HepG2 (cell line): ENCODE measurements around the gene SPTY2D1. TPM values are rescaled to one million over a fixed set of nuclear protein-coding genes. Genes with fewer than 3 reads are reported as not detected.

Experiments used
- ATF7-NPFF ChIP-seq: sonication (generic); formaldehyde crosslinking; IDR thresholded peaks from 2 replicates; pipeline ENCODE4 v1.8.1; 2023; ENCODE audit warnings: mild to moderate bottlenecking, low read depth, missing genetic modification reagents, moderate library complexity
- HMG20A ChIP-seq: IDR thresholded peaks from 2 replicates; pipeline ENCODE4 v1.6.1; 2016; ENCODE audit warnings: borderline replicate concordance
- HOXA9 ChIP-seq: sonication (generic); formaldehyde crosslinking; IDR thresholded peaks from 2 replicates; pipeline ENCODE4 v1.8.1; 2022; ENCODE audit warnings: missing genetic modification reagents, mild to moderate bottlenecking, moderate library complexity, borderline replicate concordance
- PCBP2 ChIP-seq: fragments of 200-400 bp; formaldehyde crosslinking; optimal IDR thresholded peaks from 2 replicates; pipeline ENCODE3; 2018; ENCODE audit warnings: low read length, low read depth; ENCODE audit not compliant: poor library complexity, severe bottlenecking
- SP1 ChIP-seq, 2 experiments: fragments of 450-650 bp in 1 of 2; sonication (generic) in 1 of 2; formaldehyde crosslinking in 1 of 2; IDR thresholded peaks; 2 replicates each; pipeline versions ENCODE4 v1.4.0 to v1.6.1; 2016 to 2020; ENCODE audit warnings: missing genetic modification reagents in 1 of 2
- TCF7L2 ChIP-seq: IDR thresholded peaks from 2 replicates; pipeline ENCODE4 v1.6.1; 2011; ENCODE audit warnings: mild to moderate bottlenecking, low read depth, low read length, moderate library complexity
- ZNF263 ChIP-seq: sonication (generic); formaldehyde crosslinking; IDR thresholded peaks from 2 replicates; pipeline ENCODE4 v1.4.0; 2020; ENCODE audit warnings: missing genetic modification reagents
- ZNF280D ChIP-seq: sonication (generic); formaldehyde crosslinking; IDR thresholded peaks from 2 replicates; pipeline ENCODE4 v1.5.1; 2020; ENCODE audit warnings: mild to moderate bottlenecking, missing genetic modification reagents
- ZNF383 ChIP-seq: sonication (generic); formaldehyde crosslinking; IDR thresholded peaks from 2 replicates; pipeline ENCODE4 v1.4.0; 2020; ENCODE audit warnings: missing genetic modification reagents, mild to moderate bottlenecking, borderline replicate concordance
- ZNF414 ChIP-seq: sonication (generic); formaldehyde crosslinking; IDR thresholded peaks from 2 replicates; pipeline ENCODE4 v1.5.0; 2020; ENCODE audit warnings: missing genetic modification reagents
- ZNF609 ChIP-seq: sonication (generic); formaldehyde crosslinking; IDR thresholded peaks from 2 replicates; pipeline ENCODE4 v1.4.0; 2020; ENCODE audit warnings: mild to moderate bottlenecking, missing genetic modification reagents, borderline replicate concordance
- ZNF704 ChIP-seq: sonication (generic); formaldehyde crosslinking; IDR thresholded peaks from 2 replicates; pipeline ENCODE4 v1.8.1; 2023; ENCODE audit warnings: mild to moderate bottlenecking, inconsistent platforms, moderate library complexity, missing genetic modification reagents, borderline replicate concordance
- ZNF724P ChIP-seq: sonication (generic); formaldehyde crosslinking; IDR thresholded peaks from 2 replicates; pipeline ENCODE4 v1.8.0; 2022; ENCODE audit warnings: missing genetic modification reagents, borderline replicate concordance
- ZNF770 ChIP-seq: sonication (generic); formaldehyde crosslinking; IDR thresholded peaks from 2 replicates; pipeline ENCODE4 v1.5.0; 2020; ENCODE audit warnings: mild to moderate bottlenecking, missing genetic modification reagents
- polyA plus RNA-seq, 8 experiments: library from polyadenylated mRNA; depleted of rRNA in 3 of 8; stranded (reverse) in 7 of 8; unstranded in 1 of 8; fragments of >200 nt; fragmentation: Illumina TruSeq in 4 of 8; extraction: Trizol in 4 of 8; gene quantifications; 2 replicates each; pipeline versions ENCODE4 v1.2.1 to v1.2.3, GENCODE V29; 2011 to 2016; ENCODE audit warnings: low read depth in 4 of 8, missing spikeins in 1 of 8, mixed read lengths in 1 of 8; ENCODE audit not compliant: insufficient read depth in 1 of 8
- total RNA-seq, 5 experiments: library from RNA; depleted of rRNA; stranded (reverse); fragments of >200 nt; fragmentation: Illumina TruSeq; extraction: Trizol; gene quantifications; 2 replicates each; pipeline ENCODE4 v1.2.3, GENCODE V29; 2016; ENCODE audit warnings: low read depth in 1 of 5

SPTY2D1 gene
- total and polyA plus RNA-seq, 2 of the 13 experiments (the other 11 are each of a cell fraction or from before 2014, with no cell fraction given) = 6.9 to 14.8 TPM

- TF ChIP-seq ZNF609 (no peak; the same call in 1 of the 2 replicates), PCBP2 (no peak), SP1 (IDR thresholded peaks at IDR 0.05) (no peak), SP1 (CRISPR knock-in tag; IDR thresholded peaks at IDR 0.05) (peak; percentile 92), HMG20A (CRISPR knock-in tag) (no peak), ZNF770 (CRISPR knock-in tag) (peak; percentile 63; the same call in 1 of the 2 replicates), ZNF383 (CRISPR knock-in tag) (peak; percentile 72; the same call in 1 of the 2 replicates), ATF7-NPFF (peak; percentile 50; the same call in 1 of the 2 replicates), ZNF704 (CRISPR knock-in tag) (peak; percentile 84; the same call in 1 of the 2 replicates), ZNF280D (CRISPR knock-in tag) (no peak), ZNF263 (CRISPR knock-in tag) (peak; percentile 71; the same call in 1 of the 2 replicates), HOXA9 (CRISPR knock-in tag) (no peak), ZNF414 (CRISPR knock-in tag) (peak; percentile 76), ZNF724P (peak; percentile 82; the same call in 1 of the 2 replicates), TCF7L2 (no peak)
Observed at GRCh38 chr11:18588297-18589252, 45.6 kb downstream of the SPTY2D1 start, which contains the start of gene UEVLD (continued).
